HG03196 (cell line): ENCODE results near the gene PEAK1.

ENCODE experiments used
- ATAC-seq: cut with Tn5 transposase; IDR thresholded peaks from one replicate; pipeline ENCODE4 v1.9.1; 2021; ENCODE audit not compliant: unreplicated experiment

PEAK1 gene

DNA sequence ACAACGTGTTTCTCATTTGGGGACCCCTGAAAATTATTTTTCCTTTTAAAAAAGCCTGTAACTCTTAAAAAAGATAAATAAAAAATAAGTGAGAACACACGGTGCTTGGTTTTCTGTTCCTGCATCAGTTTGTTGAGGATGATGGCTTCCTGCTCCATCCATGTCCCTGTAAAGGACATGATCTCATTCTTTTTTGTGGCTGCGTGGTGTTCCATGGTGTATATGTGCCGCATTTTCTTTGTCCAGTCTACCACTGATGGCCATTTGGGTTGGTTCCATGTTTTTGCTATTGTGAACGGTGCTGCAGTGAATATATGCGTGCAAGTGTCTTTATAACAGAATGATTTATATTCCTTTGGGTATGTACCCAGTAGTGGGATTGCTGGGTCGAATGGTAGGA lies 351.3 kb downstream of the PEAK1 start:
- no peak for ATAC-seq

DNA sequence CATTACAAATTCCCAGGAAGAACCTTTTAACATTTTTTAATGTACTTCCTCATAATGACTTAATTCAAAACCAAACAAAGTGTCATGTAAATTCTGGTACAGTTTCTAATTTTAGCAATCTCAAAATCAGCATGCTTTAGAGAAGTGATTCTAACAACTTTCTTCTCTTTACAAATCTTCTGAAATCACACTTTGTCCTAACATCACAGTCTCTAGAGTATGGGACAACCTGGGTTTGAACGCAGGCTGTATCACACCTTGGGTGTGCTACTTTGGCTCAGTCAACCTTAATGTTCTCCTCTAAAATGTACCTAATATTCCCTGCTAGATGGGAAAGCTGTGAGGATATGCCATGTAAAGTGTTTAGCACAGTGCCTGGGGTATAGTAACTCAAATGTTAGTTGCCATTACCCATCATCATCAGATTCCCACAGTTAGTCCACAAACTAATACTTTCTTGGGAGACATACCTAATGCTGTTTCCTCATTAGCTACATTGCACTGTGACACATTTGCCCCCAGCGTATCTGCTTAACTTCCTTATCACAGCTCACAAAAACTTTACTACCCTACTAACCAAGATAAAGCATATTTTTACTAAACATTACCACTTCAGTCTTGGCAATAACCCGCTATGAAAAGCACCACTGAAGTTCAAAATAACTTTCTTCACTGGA lies 352.1 kb downstream of the PEAK1 start:
- ATAC-seq, result no peak

DNA sequence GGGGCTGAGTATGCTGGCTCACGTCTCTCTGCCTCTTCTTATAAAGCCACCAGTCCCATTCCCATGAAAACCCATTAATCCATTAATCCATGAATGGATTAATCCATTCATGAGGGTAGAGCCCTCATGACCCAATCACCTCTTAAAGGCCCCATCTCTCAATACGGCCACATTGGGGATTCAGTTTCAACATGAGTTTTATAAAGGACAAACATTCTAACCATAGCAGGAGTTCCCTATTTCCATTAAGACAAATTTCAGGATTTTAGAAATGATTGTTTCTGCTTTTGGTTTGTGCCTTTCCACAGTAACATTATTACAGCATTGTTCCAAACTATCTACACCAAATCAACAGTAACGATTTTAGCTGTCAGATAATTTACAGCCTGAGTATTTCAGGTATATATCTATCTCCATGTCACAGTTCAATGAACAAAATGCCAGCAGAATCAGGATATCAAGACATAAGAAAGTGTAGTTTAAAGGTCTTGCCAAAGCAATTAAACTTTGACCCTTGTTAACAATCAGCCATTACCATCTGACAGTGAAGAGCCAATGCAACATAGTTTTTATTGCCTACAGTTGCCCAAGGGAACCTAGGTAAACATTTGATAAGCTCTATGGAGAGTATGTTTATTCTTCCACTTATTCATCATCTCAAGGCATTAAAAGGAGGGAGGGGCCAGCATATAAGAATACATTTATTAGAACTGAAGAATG lies 352.8 kb downstream of the PEAK1 start:
- no peak for ATAC-seq

DNA sequence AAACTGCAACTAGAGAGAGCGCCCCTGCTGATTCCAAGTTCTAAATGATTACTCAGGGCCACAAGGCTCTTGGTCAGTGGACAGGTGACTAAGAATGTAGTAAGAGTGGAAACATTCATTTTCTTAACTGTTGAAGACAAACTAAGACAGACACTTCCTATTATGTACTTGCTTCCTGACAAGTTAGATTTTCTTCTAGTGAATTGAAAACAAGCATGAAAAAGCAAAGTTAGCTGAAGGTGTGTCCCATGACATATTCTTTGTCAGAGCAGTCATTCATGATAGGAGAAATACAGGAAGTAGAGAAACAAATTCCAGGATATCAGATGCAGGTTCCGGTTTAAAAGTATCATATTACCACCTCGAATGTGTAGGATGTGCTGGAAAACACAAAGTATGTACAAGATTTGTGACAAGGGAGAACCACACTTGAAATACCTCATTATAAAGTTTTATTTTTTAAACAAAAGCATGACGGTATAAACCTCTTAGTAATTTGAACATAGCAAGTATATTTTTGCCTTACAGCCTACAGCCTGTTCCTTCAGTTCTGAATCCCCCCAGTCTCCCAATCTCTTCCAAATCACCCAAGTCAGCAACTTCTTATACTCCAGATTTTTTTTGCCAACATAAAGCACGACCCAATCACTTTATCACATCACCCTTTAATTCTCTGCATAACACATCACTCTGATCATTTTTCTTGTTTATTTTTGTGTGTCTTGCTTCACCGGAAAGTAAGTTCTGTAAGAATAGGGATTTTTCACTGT lies 355.2 kb downstream of the PEAK1 start:
- ATAC-seq, result no peak

DNA sequence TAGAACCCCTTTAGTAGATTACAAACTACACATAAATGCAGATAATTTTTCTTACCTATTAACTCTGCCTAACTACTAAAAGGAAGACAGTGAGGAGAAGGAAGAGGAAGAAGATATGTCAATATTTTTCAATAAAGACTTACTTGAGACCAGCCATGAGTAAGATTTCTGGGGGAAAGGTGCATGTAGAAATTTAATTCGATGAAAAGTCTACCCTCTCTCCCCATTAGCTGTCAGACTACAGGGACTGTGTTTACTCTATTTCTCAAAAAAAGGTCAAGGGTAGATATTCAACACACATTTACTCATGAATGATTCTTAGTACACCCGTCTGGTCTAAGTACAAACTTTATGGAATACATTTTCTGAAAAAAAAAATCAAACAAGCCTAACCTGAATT lies 355.8 kb downstream of the PEAK1 start:
- ATAC-seq, result no peak

DNA sequence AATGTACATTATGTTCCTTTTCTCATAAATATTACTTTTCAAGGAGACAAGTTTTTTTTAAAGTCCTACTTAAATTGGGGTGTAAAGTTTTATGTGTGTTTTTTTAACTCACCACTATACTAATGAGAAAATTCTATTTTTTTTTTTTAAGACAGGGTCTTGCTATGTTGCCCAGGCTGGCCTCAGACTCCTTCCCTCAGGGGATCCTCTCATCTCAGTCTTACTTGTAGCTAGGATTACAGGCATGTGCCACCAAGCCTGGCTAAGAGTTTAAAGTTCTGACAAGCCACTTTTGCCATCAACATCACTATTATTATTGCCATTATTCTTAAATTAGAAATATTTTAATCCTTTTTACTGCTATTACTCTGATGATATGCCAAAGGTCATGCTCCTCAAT lies 356.7 kb downstream of the PEAK1 start:
- no peak for ATAC-seq

DNA sequence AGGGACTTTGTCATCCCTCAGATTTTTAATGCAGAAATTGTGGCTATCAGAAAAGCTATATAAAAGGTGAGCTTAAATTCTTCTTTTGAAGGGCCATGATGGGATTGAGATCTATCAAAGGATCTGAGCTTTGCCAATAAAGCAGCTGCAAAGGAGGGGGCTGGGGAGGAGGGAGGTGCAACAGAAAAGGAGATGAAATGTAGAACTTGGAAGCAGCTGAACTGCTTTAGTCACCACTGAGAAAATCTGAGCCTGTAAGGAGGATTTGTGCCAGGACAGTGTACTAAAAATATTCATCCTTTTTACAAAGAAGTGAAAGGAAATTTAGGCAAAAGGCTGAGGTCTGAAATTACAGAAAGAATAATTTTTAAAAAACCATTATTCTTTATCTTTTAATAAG lies 359.4 kb downstream of the PEAK1 start:
- ATAC-seq, result no peak

DNA sequence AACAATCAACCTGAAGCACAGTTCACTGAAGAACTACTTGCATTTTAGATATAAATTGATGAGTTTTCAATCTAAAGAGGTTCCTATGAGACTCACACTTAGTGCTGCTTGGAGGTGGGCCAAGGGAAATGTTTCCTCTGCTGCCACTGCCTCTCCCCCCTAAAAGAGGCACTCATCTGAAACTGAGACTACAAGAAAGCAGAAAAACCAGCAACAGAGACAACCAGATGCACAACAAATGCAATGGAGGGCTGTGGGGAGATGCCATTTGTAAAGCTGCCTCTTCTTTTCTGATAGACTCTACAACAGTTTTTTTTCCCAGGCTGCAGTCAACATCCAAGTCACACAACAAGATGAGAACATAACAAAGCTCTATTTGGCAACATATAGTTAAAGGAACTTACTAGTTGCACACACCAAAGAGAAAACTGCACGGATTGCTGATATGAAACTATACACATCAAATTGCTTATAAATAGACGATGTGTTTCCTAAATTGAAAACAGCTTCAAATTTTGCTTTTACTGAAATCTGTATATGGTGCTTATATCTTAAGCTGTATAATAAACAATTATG lies 360.0 kb downstream of the PEAK1 start:
- no peak for ATAC-seq

DNA sequence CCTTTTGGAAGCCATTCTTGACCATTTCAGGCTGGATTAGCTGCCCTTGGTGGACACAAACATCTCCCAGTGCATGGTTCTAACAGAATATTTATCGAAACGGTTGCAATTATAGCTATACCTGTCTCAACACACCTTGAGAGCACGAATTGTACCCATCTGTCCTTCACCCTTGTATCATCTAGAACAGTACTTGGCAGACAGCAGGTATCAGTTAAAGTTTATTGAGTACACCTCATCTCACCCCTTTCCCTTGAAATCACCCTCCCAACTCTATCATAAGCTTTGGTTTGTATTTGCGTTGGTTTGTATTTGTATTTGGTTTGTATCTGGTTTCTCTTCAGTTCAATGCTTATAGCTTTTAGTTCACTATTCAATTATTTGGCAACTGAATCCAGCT lies 361.4 kb downstream of the PEAK1 start:
- ATAC-seq, result no peak

DNA sequence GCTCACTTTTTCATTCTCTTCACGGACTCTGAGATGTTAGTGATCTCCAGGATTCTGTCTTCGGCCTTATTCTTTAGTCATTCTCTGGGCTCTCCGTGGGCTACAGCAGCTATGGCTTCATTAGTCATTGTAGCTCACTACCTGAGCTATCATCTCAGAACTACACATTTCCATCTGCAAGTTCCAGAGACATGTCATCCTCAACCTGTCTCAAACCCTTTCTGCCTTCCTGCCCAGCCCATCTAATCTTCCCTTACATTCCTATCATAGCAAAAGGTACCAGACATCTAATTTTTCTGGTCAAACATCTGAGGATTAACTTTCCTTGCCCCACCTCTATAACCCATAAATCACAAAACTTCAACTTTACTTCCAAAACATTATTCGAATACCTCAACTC lies 362.2 kb downstream of the PEAK1 start:
- ATAC-seq, result no peak

DNA sequence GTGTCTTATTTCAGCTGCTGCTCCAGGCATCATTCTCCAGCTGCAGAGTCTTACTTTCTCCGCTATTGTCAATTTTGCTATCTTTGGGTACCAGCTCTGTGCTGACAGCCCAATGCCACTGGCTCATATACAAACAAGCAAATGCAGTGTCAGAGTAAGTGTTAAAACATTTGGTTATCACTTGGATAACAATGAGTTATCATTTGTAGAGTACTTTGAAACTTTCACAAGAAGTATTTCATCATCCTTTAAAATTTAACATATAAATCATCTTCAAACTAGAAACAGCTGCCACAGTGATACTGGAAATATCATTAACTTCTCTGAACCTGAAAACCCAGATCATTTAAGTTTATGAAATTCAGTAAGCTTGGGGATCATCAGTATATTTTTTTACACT lies 362.8 kb downstream of the PEAK1 start:
- no peak for ATAC-seq

DNA sequence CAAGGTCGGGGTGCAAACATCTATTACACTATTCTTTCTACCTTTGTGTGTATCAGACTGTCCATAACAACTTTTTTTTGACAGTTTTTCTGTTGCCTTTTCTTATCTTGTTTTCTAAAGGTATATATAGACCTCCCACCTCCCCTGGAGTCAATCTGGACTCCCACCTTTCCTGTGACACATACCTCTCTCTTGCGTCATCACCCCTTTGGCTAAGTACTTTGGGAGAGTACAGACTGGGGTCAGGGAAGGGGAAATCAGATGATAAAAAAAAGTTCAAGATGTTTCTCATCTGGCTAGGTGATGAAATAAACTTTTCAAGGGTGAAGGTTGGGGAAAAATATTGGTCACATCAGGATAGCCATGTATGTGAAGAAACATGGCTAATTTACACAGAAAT lies 366.2 kb downstream of the PEAK1 start:
- ATAC-seq, result no peak

DNA sequence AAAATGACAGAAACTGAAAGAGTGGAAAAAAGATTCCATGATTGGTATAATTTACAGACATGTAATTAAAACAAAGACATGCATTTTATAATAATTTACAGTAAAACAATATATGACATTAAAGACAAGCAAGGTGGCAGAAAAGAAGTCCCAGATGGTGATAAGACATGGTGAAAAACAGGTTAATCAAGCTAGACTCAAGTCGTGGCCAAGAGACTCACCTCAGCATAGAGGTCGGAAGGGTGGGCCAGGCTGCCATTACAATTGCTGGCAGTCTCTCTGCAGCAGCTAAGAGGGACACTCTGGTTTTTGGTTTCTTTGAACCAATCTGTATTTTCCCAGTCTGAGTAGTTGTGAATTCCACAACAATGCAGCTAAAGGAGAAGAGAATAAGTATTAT lies 367.3 kb downstream of the PEAK1 start:
- no peak for ATAC-seq
